Measurements from ENCODE around the gene UCK2. TPM values are rescaled to one million over a fixed set of nuclear protein-coding genes. Genes with fewer than 3 reads are reported as not detected.

UCK2 gene
- total and polyA plus RNA-seq, 10 of the 15 experiments (the other 5 are each of a cell fraction or from before 2014, with no cell fraction given), result 55.3 to 106 (median 84.9) TPM

- TF ChIP-seq RELA (IDR thresholded peaks at IDR 0.05; ENCODE audit: borderline replicate concordance, partially characterized antibody) (peak; percentile 64), ZNF217 (IDR thresholded peaks at IDR 0.05) (peak; percentile 34; the same call in 1 of the 2 replicates), BMI1 (IDR thresholded peaks at IDR 0.05; ENCODE audit: borderline replicate concordance) (no peak), CHD1 (IDR thresholded peaks at IDR 0.05; ENCODE audit: low read depth, low read length) (no peak), BCL3 (IDR thresholded peaks at IDR 0.05; ENCODE audit: borderline replicate concordance, insufficient read depth, low read depth, low read length, poor library complexity, severe bottlenecking) (no peak), POLR2AphosphoS2 (IDR thresholded peaks at IDR 0.05; ENCODE audit: low read depth, low read length) (no peak), REST (IDR thresholded peaks at IDR 0.05; ENCODE audit: low read depth, low read length) (no peak), YBX1 (IDR thresholded peaks at IDR 0.05) (no peak), SMAD5 (IDR thresholded peaks at IDR 0.05; ENCODE audit: low read depth) (no peak), SKIL (IDR thresholded peaks at IDR 0.05; ENCODE audit: low read depth, poor library complexity, severe bottlenecking) (no peak), TCF7 (IDR thresholded peaks at IDR 0.05; ENCODE audit: borderline replicate concordance) (no peak), STAT1 (conservative IDR thresholded peaks at IDR 0.05) (no peak), ELK1 (IDR thresholded peaks at IDR 0.05; ENCODE audit: low read depth, low read length) (no peak), IKZF2 (IDR thresholded peaks at IDR 0.05) (peak; percentile 82 to 83), CBFB (IDR thresholded peaks at IDR 0.05; ENCODE audit: low read depth) (peak; percentile 46), EP300 (IDR thresholded peaks at IDR 0.05; ENCODE audit: borderline replicate concordance in 1 of 2, control insufficient read depth in 1 of 2, low read depth in 2 of 2, low read length in 2 of 2) (peak in 1 of 2 experiments; percentile 34; a peak in 1 of 4 replicates), TAF1 (IDR thresholded peaks at IDR 0.05; ENCODE audit: borderline replicate concordance, low read depth, low read length) (no peak), MTA3 (IDR thresholded peaks at IDR 0.05; ENCODE audit: borderline replicate concordance, low read length) (no peak), CEBPZ (IDR thresholded peaks at IDR 0.05; ENCODE audit: low read depth, low read length) (no peak), NR2F1 (conservative IDR thresholded peaks at IDR 0.05) (peak; percentile 53)
Measured at GRCh38 chr1:165875171-165875570, 47.8 kb downstream of the UCK2 start (continued).
